HS-5 (cell line): ENCODE data around the gene BCL2.

ENCODE experiments used
- DNase-seq: peaks from one replicate; pipeline ENCODE4 v3.0.0-alpha.2; 2012; ENCODE audit warnings: low read depth

BCL2 gene

DNA sequence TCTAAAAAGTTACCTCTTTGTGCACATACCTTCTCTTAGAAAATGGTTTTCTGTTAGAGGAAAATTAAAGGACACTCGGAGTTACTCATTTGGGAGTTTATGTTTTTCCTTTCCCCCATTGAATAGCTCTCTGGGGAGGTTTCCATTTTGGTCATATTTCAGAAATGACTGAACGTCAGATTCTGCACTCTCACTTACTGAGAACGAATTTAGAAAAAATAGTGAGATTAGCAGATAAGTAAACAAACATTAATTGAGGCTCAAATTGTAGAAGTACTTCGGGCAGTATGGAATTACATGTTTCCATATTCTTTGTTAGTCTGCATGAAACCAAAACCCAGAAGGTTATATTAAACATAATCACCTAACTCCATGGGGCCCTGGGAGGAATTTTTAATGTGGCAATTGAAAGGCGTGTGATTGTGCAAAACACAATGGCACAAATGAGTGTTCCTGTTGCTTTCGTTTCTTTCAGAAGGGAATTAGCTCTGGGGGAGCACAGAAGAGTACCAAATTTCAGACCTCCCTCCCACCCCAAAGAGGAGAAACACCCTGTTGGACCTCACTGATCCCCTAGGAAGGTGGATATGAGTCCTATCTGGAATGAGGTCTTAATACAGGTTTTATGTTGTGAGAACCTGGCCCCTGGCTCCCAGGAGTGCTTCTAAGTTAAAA is 212.3 kb downstream of the BCL2 start:
- DNase-seq, result no peak

DNA sequence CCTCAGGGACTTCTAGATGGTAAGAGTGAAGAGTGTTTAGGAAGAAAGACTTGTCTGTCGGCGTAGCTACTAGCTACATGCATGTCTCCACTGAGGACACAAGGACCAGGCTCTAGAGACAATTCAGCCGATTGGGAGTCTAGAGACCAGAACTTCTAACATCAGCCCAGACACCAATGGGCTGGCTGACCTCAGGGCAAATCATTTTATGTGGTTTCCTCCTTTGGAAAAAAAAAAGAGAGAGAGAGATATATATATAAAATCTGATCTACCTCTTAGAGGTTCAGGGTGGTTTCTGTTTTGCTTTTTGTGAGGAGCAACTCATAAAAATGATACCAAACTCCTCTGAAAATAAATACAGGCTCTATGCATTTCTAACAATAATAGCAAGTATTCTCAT is 212.8 kb downstream of the BCL2 start:
- DNase-seq, result no peak

GRCh38 chr18:63105636-63106316 is 213.8 kb downstream of the BCL2 start:
- DNase-seq, result no peak

- DNase-seq, result no peak
Observed at GRCh38 chr18:63104868-63105267, 214.7 kb downstream of the BCL2 start.

DNA sequence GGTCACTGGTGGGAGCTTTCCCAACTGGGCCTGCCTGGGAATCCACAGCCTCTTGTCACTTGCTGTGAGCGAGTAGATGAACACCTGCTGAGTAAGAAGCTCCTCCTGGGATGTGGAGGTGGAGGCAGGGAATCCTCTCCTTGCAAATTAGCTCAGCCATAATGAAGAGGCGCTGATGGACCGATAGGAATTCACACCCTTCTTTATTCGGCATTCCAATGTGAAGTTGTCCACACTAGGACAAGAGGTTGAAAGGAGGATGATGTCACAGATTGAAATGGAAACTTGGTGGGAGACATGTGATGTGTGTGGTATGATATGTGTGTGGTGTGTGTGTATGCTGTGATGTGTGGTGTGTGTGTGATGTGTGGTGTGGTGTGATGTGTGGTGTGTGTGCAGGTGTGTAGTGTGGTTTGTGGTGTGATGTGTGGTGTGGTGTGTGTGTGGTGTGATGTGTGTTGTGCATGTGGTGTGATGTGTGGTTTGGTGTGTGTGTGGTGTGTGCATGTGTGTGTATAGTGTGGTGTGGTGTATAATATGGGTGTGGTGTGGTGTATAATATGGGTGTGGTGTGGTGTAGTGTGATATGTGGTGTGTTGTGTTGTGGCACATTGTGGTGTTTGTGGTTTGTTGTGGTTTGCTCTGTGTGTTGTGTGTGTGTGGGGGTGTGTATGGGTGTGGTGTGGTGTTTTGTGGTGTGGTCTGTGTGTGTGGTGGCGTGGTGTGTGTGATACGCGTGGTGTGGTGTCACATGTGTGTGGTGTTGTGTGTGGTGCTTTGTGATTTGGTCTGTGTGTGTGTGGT is 216.4 kb downstream of the BCL2 start:
- DNase-seq, result no peak

DNA sequence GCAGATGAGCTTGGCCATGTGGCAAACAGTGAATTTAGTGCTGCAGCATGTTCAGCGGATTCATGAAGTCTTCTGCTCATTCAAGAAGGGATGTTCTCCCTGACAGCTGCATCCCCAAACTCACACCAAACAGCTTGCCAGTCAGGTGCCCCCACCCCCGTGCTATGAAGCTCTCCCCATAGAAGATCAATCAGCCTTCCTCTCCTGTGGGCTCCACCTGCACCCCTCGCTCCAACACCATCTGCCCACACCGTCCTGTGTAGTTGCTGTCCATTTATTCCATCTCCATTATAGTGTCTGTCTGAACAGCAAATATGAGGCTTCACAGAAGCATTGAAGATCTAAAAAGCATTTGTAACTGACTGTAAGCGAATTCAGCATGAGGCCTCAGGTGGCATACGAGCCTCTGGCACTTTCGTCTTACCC is 218.9 kb downstream of the BCL2 start:
- no peak for DNase-seq

DNA sequence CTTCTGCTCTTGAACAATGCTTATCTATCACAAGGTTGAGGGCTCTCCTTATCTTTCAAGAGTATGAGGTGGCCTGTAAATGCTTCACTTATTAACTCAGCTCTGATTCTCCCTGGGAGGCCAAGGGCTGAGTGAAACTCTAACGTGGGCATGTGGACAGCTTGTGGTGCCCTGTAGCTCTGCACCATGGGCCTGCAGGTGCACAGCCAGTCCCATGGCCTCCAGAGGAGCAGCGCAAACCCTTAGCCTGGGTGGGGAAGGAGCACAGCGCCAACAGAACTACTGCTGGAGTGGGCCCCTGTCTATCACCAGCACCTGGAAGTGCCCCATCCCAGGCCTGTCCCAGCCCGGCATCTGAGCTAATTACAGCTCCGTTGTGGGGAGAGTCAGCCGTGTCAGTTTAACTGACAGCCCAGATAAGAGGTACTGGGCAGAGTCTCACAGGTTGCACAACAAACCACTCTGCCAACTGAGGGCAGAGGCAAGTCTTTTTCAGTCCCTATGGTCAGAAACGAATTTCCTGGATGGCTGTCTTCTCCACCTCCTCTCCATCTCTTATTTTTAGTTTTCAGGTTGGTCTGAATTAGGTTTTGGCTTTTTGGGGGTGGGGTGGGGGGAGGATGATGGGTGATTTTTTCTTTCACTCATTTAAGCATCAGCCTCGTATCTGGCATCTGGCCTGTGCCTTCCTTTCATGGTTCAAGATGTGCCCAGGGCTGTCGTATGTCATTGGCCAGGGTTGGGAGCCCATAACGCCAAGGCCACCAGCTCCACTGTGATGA is 219.5 kb downstream of the BCL2 start:
- no peak for DNase-seq

- no peak for DNase-seq
Observed at GRCh38 chr18:63099091-63099840, 220.3 kb downstream of the BCL2 start.

DNA sequence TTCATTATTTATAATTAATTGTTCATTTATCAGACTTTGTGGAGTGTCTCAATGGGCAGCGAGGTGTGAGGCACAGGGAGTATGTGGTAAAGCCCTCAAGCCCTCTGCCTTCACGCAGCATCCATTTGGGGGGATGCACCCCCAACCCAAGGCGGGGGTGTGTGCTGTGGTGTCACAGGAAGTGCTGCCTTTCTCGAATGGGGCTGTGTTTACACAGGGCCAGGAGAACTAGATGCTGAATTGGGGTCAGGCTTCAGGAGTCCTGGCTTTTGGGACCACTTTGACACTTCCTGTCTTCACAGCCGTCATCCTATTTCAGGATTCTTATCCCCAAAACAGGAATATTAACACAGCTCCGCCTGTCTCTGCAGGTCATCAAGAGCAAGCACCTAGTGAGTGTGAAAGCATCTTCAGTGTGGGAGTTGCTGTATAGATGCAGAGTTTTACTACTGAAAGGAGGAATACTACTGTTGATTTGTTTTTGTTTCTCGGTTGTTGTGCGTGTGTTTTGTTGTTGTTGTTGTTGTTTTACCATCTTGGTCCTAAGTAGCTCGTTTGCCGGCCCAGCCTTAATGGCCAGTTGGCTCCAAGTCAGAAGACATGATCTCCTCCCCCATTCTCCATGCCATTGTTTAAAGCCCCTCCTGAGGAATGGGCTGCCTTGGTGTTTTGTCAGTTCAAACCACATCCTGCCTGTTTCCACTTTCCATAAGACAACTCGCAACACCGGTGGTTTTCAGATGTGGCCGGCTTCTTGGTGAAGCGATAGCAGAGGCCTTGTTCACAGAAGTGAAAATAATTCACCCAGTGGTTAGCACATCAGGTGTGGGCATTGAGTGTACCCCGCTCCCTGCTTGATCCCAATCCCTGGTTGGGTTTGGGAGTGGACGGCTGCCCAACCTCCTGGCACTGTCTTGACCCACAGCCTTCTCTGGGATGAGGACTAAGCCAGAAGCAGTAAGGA is 221.3 kb downstream of the BCL2 start:
- no peak for DNase-seq

GRCh38 chr18:63097178-63097577 is 222.4 kb downstream of the BCL2 start:
- DNase-seq, result no peak

DNA sequence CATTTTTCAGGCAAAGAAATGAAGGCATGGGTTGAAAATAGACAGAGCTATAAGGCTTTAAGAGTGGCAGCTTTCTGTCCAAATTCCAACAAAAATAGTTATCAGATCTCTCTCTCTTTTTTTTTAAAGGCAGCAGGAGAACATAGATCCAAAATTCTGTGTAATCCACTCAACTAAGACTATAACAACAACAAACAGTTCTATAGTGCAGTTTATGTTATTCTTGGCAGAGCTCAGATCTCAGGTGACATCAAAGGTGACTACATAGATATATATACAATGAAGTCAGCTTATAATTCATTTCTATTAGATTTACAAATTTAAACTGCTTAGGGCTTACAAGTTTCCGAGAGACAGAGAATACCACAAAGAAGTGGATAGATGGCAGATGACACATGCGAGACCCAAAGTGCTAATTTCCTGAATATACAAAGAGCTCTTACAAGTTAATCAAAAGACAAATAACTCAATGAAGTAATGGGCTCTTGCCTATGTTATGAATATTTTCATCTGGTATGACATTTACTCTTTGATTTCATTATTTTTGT is 223.2 kb downstream of the BCL2 start:
- no peak for DNase-seq

DNA sequence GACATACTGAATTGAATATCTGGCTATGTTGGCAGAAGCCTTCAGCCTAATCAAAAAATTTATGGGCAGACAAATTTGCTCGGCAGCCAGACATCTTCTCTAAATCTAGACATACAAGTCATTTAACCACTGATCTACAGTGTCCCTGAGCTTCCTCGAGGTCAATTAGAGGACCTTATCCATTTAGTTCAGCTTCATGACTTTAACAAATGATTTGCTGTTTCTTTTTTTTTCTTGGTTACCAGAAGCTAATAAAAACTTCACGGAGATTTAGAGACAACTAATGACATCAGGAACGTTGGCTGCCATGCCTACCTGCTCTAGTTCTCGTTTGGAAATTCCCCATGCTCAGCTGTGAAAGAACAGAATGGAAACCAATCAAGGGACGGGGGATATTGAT is 223.8 kb downstream of the BCL2 start:
- no peak for DNase-seq

- no peak for DNase-seq
Observed at GRCh38 chr18:63091671-63092364, 227.8 kb downstream of the BCL2 start.

- no peak for DNase-seq
Observed at GRCh38 chr18:63090334-63090733, 229.2 kb downstream of the BCL2 start.

GRCh38 chr18:63089041-63089440 is 230.5 kb downstream of the BCL2 start:
- no peak for DNase-seq

GRCh38 chr18:63088262-63088661 is 231.3 kb downstream of the BCL2 start:
- DNase-seq, result no peak

DNA sequence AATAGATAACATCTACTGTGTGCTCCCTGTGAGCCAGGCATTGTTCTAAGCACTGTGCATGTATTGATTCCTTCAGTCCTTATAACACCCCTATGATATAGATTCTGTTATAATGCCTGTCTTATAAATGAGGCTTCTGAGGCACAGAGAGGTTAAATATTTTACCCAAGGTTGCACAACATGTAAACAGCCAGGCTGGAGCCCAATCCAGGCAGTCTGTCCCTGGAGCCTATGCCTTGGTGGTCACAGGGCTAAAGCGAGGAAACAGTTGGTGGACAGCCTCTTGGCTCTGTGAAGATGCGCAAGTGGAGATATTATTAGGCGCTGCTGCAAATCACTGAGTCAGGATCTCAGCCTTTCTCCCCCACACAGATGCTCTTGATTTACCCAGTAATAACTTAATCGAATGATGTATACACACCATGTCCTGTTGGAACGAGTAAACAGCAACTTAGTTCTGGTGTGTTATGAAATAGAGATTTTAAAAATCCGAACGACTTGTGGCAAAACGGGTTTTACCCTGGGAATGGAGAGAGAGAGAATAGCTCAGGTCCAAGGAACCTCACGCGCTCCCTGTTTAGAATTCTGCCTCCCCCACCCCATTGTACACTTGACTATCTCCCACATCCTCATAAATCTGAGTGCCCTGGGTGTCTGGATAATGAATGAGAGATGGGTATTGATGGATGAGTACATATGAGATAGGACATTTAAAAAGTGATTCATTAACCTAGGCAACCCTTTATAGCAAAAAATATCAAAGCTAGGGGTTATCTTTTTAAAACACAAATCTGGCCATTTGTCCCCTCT is 231.9 kb downstream of the BCL2 start:
- no peak for DNase-seq

GRCh38 chr18:63085611-63086010 is 234.0 kb downstream of the BCL2 start:
- no peak for DNase-seq

GRCh38 chr18:63084219-63084618 is 235.3 kb downstream of the BCL2 start:
- no peak for DNase-seq
